ENCODE measurements around the gene PVALEF.

PVALEF gene

DNA sequence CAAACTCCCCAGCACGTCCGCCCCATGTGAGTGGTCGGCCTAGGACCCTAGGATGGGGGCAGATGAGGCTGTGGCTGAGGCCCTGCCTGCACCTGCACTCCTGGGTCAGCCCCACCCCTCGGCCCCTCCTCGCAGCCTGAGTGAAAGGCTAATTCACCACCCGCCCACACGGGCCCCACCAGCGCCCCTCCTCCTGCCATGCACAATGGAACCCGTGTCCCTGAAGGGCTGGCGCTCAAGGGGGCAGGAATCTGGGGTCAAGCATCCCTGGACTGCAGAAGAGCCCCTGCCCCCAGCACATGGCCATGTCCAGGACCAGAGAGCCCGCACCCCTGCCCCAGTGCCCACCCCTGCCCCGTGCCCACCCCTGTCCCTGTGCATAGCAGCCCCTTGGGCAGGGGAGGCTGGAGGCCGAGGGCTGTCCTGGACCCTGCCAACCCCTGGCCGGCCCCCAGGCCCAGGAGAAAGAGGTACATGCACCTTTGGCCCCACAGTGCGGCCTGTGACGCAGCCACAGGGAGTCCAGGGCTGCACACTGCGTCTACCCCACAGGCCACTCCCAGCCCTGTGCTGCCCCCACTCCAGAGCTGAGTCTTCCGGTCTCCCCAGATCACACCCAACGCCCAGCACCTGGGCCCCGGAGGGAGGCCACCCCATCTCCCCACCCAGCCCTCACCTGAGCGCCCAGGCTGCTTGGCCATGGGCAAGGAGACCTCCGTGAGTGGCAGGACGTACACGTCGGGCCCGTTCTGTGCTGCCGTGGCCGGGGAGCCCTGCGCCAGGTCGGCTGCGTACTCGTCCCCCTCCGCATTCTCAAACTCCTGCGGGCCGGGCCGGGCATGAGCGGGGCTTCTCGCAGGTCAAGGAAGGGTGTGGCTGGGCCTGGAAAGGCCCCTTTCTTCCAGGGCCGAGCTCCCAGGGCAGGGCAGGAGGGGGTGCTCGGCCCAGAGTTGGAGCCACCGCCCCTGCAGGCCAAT is 34.6 kb upstream of the PVALEF start:
- no peak overlapping the region for H3K27ac ChIP-seq
- TF ChIP-seq, protein P1, sequence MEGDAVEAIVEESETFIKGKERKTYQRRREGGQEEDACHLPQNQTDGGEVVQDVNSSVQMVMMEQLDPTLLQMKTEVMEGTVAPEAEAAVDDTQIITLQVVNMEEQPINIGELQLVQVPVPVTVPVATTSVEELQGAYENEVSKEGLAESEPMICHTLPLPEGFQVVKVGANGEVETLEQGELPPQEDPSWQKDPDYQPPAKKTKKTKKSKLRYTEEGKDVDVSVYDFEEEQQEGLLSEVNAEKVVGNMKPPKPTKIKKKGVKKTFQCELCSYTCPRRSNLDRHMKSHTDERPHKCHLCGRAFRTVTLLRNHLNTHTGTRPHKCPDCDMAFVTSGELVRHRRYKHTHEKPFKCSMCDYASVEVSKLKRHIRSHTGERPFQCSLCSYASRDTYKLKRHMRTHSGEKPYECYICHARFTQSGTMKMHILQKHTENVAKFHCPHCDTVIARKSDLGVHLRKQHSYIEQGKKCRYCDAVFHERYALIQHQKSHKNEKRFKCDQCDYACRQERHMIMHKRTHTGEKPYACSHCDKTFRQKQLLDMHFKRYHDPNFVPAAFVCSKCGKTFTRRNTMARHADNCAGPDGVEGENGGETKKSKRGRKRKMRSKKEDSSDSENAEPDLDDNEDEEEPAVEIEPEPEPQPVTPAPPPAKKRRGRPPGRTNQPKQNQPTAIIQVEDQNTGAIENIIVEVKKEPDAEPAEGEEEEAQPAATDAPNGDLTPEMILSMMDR (conservative IDR thresholded peaks at IDR 0.05): no peak

DNA sequence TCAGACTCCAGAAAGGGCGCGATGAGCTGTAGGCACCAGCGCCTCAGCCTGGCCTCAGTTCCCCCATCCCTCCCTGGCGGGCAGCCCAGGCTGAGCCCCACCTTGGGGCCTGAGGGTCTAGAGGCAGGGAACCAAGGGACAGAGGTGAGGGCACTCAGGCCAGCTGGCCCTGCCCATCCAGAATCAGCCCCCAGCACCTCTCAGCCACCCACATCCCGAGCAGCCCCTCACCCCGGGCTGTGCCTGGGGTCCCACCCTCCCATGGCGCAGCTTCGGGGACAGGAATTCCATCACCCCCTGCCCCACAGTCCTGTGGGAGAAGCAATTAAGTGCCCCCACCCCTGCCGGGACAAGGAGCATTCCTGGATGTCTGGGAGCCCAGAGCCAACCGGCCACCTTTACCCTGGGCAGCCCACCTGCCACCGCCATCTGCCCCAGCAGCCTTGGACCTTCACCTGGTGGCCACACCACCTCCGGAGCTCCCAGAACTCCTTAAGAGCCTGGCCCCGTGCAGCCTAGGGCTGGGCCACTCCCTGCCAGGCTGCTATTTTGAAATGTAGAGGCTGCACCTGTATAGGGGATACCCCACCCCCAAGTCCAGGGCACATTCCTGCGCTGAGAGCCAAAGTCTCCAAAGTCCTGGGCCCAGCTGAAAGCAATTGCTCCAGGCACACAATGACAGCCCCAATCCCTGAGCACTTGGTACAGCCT is 33.7 kb upstream of the PVALEF start:
- TF ChIP-seq, protein P1 (conservative IDR thresholded peaks at IDR 0.05): no peak

DNA sequence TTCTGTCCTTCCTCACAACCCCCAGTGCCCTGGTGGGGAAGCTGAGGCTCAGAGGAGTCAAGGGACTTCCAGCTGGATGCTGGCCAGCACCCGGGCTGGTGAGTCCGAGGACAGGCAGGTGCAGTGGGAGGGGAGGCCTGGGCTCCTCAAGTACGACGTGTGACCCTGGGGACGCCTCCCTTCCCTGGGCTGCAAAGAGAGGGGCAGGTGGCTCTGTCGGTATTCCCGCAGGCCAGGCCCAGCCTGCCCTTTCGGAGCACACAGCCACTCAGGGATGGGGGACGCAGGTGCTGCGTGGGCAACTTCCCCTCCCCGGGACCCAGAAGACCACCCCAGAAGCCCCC is 33.1 kb upstream of the PVALEF start:
- no peak overlapping the region for H3K27ac ChIP-seq
- TF ChIP-seq, protein P1 (conservative IDR thresholded peaks at IDR 0.05): no peak

More for the DNA sequence above, 33.7 kb upstream of the PVALEF start:
- no peak overlapping the region for H3K27ac ChIP-seq

DNA sequence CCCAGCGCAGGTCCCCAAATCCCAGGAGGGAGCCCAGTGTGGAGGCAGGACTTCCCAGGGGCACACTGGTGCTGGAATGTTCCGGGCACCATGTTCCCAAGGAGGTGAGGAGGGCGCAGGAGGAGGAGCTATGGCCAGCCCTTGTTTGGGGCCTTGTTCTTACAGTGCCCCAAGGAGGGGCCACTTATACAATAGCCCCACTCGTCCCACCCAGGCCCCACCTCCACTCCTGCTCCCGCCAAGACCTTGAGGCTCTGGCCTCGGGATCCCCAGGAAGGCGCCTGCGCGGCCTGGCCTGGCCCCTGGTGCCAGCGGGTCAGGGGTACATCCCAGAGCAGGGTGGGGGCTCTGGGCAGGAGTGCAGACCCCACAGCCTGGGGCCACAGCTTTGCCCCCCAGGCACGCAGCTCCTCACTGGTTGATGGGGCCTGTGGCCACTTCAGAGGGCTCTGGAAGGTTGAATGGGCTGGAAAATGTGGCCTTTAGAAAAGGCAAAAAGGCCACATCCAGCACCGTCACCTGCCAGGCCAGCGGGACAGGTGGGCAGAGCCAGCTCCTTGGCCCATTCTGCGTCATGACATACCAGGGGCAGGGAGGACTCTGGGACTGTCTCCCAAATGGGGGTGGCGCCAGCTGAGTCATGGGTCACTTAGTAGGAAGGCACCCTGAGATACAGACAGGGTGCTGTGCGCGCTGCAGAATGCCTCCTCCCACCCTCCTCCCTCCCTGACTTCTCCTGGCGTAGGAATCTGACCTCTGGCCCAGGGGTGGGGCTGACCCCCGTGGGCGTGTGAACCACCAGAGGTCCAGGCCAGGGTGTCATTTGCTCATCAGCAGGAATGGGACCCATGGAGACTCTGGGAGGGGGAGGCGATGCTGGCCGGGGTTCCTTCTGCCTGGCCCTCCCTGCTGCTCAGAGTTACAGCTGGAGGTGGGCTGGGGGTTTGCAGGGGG is 32.3 kb upstream of the PVALEF start:
- TF ChIP-seq, protein P1 (conservative IDR thresholded peaks at IDR 0.05): no peak
- no peak overlapping the region for H3K27ac ChIP-seq

DNA sequence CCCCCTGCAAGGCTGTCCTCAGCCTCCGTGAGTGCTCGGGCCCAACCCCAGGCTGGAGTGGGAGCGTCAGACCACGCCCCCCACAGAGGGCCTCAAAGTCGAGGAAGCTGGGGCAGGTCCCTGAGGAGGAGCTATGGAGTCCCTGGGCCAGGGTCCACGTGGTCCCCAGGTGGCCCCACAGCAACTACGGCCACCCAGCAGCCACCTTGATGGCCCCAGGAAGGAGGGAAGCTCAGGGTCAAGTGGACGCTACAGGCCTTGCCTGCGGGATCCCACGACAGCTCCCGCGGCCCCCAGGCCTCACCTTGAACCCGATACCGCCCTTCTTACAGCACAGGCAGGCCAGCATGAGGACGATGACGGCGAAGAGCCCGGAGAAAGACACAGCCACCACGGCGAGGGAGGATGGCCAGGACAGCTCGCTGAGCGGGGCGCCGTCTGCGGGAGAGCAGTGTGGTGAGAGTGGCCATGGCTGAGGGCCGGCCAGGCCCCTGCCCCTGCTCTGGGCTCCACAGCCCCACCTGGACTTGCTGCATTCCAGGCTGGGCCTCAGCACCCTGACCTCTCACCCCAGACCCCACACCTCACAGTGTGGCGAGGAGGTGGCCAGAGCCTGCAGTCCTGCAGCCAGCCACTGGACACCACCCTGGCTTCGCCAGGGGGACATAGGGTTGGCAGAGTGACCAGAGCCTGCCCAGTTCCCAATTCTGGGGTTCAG is 31.1 kb upstream of the PVALEF start:
- TF ChIP-seq, protein P1 (conservative IDR thresholded peaks at IDR 0.05): no peak
- no peak overlapping the region for H3K27ac ChIP-seq

DNA sequence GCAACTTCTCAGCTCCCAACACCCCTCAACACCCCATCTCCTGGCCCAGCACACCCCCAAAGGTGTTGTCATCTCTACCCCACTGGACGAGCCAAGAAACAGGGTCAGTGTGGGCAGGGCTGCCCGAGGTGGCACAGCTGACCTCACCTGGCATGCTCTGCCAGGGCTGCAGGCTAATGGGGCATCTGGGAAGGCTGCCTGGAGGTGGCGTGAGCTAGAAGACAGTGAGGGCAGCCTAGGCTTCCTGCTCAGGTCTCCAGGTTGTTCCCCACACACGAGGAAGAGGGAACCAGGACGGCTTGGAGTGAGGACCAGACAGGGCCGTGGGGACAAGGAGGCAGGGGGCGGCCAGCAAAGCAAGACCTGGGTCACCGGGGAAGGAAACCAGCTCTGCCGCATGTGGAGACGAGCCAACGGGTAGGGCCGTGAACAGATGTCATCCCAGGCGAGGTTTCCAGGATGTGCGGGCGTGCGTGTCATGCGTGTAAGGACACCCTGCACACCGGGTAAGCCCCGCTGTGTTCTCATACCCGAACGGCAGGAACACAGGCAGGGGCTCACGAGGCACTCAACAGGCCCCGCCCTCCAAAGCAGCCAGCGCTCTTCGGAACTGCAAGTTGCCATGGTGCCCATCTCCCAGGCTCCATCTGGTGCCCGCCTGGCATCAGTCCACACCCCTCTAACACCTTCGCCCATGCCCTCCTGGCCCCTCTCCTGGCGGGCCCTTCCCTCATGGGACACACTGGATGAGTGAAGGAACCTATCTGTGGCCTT is 29.6 kb upstream of the PVALEF start:
- no peak overlapping the region for H3K27ac ChIP-seq
- TF ChIP-seq, protein P1 (conservative IDR thresholded peaks at IDR 0.05): no peak
